NCI-H2107 (cell line): ENCODE data around the gene CCDC182.

ENCODE experiments used
- DNase-seq: peaks from one replicate; lab custom pipeline; 2025; lab: John Stamatoyannopoulos, UW

The CCDC182 gene

GRCh38 chr17:57745242-57745641, at the start of gene CCDC182:
Gene CCDC182 (minus strand): TSS chr17:57745299. CDS start chr17:57745272, 27 bp downstream.
- DNase-seq = no peak

- no peak for DNase-seq
Measured at GRCh38 chr17:57794841-57795240, 49.7 kb upstream of the CCDC182 start.

- DNase-seq = no peak
Measured at GRCh38 chr17:57788725-57789124, 43.6 kb upstream of the CCDC182 start.

GRCh38 chr17:57785022-57785421, 39.9 kb upstream of the CCDC182 start:
- no peak for DNase-seq

- DNase-seq = no peak
Measured at GRCh38 chr17:57784226-57784895, 39.3 kb upstream of the CCDC182 start.

- DNase-seq = peak; percentile 66
Measured at GRCh38 chr17:57783338-57783742, 38.2 kb upstream of the CCDC182 start.

- no peak for DNase-seq
Measured at GRCh38 chr17:57782647-57783337, 37.7 kb upstream of the CCDC182 start.

GRCh38 chr17:57782062-57782490, 37.0 kb upstream of the CCDC182 start:
- DNase-seq = no peak

GRCh38 chr17:57781386-57782061, 36.4 kb upstream of the CCDC182 start:
- no peak for DNase-seq

GRCh38 chr17:57779706-57780105, 34.6 kb upstream of the CCDC182 start:
- no peak for DNase-seq

- DNase-seq = no peak
Measured at GRCh38 chr17:57778306-57778705, 33.2 kb upstream of the CCDC182 start.

GRCh38 chr17:57776366-57776765, 31.3 kb upstream of the CCDC182 start:
- DNase-seq = no peak

- DNase-seq = no peak
Measured at GRCh38 chr17:57774872-57775271, 29.8 kb upstream of the CCDC182 start.

- DNase-seq = no peak
Measured at GRCh38 chr17:57773557-57773956, 28.5 kb upstream of the CCDC182 start.

GRCh38 chr17:57772774-57773173, 27.7 kb upstream of the CCDC182 start:
- DNase-seq = no peak

- DNase-seq = no peak
Measured at GRCh38 chr17:57767561-57767960, 22.5 kb upstream of the CCDC182 start.

GRCh38 chr17:57766318-57766943, 21.3 kb upstream of the CCDC182 start:
- DNase-seq = no peak

GRCh38 chr17:57762452-57763395, 17.6 kb upstream of the CCDC182 start:
- DNase-seq = no peak

GRCh38 chr17:57761887-57762286, 16.8 kb upstream of the CCDC182 start:
- no peak for DNase-seq

- DNase-seq = no peak
Measured at GRCh38 chr17:57760046-57760445, 14.9 kb upstream of the CCDC182 start.

- DNase-seq = no peak
Measured at GRCh38 chr17:57758654-57759053, 13.6 kb upstream of the CCDC182 start.
